ENCODE measurements around the gene FAXDC2.

Gene FAXDC2

GRCh38 chr5:154851351-154851750 is 948 bp upstream of the FAXDC2 start:
- H3K4me3 ChIP-seq (ENCODE audit: low read depth, low read length), result no peak overlapping the region
- no peak for DNase-seq (ENCODE audit: low read depth)
- TF ChIP-seq CTCF (IDR thresholded peaks at IDR 0.05; ENCODE audit: control insufficient read depth, extremely low read depth, insufficient read depth), result no peak

- DNase-seq (ENCODE audit: low read depth), result no peak
- no peak overlapping the region for H3K4me3 ChIP-seq (ENCODE audit: low read depth, low read length)
Measured at GRCh38 chr5:154849791-154850201, 607 bp downstream of the FAXDC2 start.

GRCh38 chr5:154849264-154849785 is 1.1 kb downstream of the FAXDC2 start:
- TF ChIP-seq CTCF (IDR thresholded peaks at IDR 0.05; ENCODE audit: control insufficient read depth, extremely low read depth, insufficient read depth), result no peak
- H3K4me3 ChIP-seq (ENCODE audit: low read depth, low read length), result no peak overlapping the region

More at GRCh38 chr5:154849791-154850201, 607 bp downstream of the FAXDC2 start:
- no peak for TF ChIP-seq CTCF (IDR thresholded peaks at IDR 0.05; ENCODE audit: control insufficient read depth, extremely low read depth, insufficient read depth)

GRCh38 chr5:154844809-154845208 is 5.6 kb downstream of the FAXDC2 start:
- H3K4me3 ChIP-seq (ENCODE audit: low read depth, low read length), result peak overlapping the region; percentile 13; the same call in 1 of the 2 replicates
- DNase-seq (ENCODE audit: low read depth), result peak; percentile 91
- TF ChIP-seq CTCF (IDR thresholded peaks at IDR 0.05; ENCODE audit: control insufficient read depth, extremely low read depth, insufficient read depth), result no peak

More at GRCh38 chr5:154849264-154849785, 1.1 kb downstream of the FAXDC2 start:
- DNase-seq (ENCODE audit: low read depth), result no peak

GRCh38 chr5:154842689-154843530 is 7.5 kb downstream of the FAXDC2 start:
- peak; percentile 75 for DNase-seq (ENCODE audit: low read depth)
- TF ChIP-seq CTCF (IDR thresholded peaks at IDR 0.05; ENCODE audit: control insufficient read depth, extremely low read depth, insufficient read depth), result no peak
- H3K4me3 ChIP-seq (ENCODE audit: low read depth, low read length), result no peak overlapping the region

- H3K4me3 ChIP-seq (ENCODE audit: low read depth, low read length), result no peak overlapping the region
- TF ChIP-seq CTCF (IDR thresholded peaks at IDR 0.05; ENCODE audit: control insufficient read depth, extremely low read depth, insufficient read depth), result no peak
- no peak for DNase-seq (ENCODE audit: low read depth)
Measured at GRCh38 chr5:154841273-154841661, 9.1 kb downstream of the FAXDC2 start.

Measured in LNCaP clone FGC (cell line).